Activated CD8-positive, alpha-beta memory T cell treated with anti-CD3 and anti-CD28 coated beads, Interleukin-2, amount 50 U/mL, for 1 hour (primary cell): ENCODE measurements around the gene MSS51.
"Not testable (repeated sequence)": the region's sequence is repeated elsewhere in the genome, so short reads cannot be mapped to it uniquely, and the experiment has no call there.

Source experiments
- DNase-seq: peaks from one replicate; pipeline ENCODE4 v3.0.0-alpha.2; 2020; ENCODE audit errors: extremely low read depth

MSS51 gene

GRCh38 chr10:73414230-73414945 lies 19.0 kb downstream of the MSS51 start:
- no peak for DNase-seq

- DNase-seq = peak; percentile 71
Observed at GRCh38 chr10:73413528-73414229, 19.7 kb downstream of the MSS51 start, which contains the start of gene ANXA7. ANXA7 (minus strand) TSS chr10:73414058; CDS start chr10:73400856, 13,202 bp downstream.

- DNase-seq = no peak
Observed at GRCh38 chr10:73413108-73413527, 20.2 kb downstream of the MSS51 start.

- DNase-seq = no peak
Observed at GRCh38 chr10:73410897-73411296, 22.5 kb downstream of the MSS51 start.

GRCh38 chr10:73408978-73409521 lies 24.3 kb downstream of the MSS51 start:
- DNase-seq = no peak

GRCh38 chr10:73408061-73408460 lies 25.3 kb downstream of the MSS51 start:
- DNase-seq = no peak

- DNase-seq = no peak
Observed at GRCh38 chr10:73407495-73407894, 25.9 kb downstream of the MSS51 start.

- DNase-seq = no peak
Observed at GRCh38 chr10:73406846-73407245, 26.5 kb downstream of the MSS51 start.

GRCh38 chr10:73405556-73405955 lies 27.8 kb downstream of the MSS51 start:
- DNase-seq = no peak

- no peak for DNase-seq
Observed at GRCh38 chr10:73404690-73405089, 28.7 kb downstream of the MSS51 start.

- no peak for DNase-seq
Observed at GRCh38 chr10:73401636-73402035, 31.7 kb downstream of the MSS51 start.

- DNase-seq = no peak
Observed at GRCh38 chr10:73399063-73399462, 34.3 kb downstream of the MSS51 start.

- no peak for DNase-seq
Observed at GRCh38 chr10:73398024-73398423, 35.3 kb downstream of the MSS51 start.

GRCh38 chr10:73394325-73394724 lies 39.0 kb downstream of the MSS51 start:
- DNase-seq = not testable (repeated sequence)

GRCh38 chr10:73388228-73388627 lies 45.1 kb downstream of the MSS51 start:
- DNase-seq = no peak

- DNase-seq = no peak
Observed at GRCh38 chr10:73386583-73386982, 46.8 kb downstream of the MSS51 start.

- DNase-seq = no peak
Observed at GRCh38 chr10:73379064-73379748, 54.2 kb downstream of the MSS51 start.

- DNase-seq = no peak
Observed at GRCh38 chr10:73376679-73377078, 56.7 kb downstream of the MSS51 start.
